ENCODE measurements around the gene ORMDL3.

The ORMDL3 gene
- 80.1 to 97.4 reads per million in 2 donors for total RNA-seq

- DNase-seq = peak; percentile 79 to 94 (median 86)
Observed at GRCh38 chr17:39927101-39927928, at the start of gene ORMDL3, which contains the start of gene LRRC3C. Gene ORMDL3 (minus strand): TSS chr17:39927601. CDS start chr17:39924203, 3,398 bp downstream. Gene LRRC3C (plus strand): TSS chr17:39927732. CDS start chr17:39941524, 13,792 bp downstream.

GRCh38 chr17:39975801-39976200, 48.4 kb upstream of the ORMDL3 start:
- DNase-seq = no peak

DNA sequence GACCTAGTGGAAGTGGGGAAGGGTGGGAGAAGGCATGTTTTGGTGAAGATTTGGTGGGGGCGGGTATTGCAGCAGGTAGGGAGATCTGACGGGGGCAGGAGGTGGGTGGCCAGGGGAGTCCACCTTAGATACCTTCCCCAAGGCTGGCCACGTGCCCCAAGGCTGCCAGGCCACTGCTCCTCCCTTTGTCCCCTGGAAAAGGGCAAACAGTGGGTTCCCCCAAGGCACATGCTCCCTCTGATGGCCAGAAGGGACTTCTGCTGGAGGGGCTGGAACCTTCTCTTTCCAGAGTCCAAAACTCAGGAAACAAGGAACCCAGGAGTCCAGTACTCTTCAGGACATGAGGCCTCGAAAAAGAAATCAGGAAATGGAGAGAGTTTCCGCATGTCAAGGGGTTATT, 47.0 kb upstream of the ORMDL3 start:
- DNase-seq = no peak

GRCh38 chr17:39973496-39973895, 46.1 kb upstream of the ORMDL3 start:
- no peak for DNase-seq

GRCh38 chr17:39972271-39972670, 44.9 kb upstream of the ORMDL3 start:
- no peak for DNase-seq

GRCh38 chr17:39971076-39971603, 43.7 kb upstream of the ORMDL3 start:
- no peak for DNase-seq

DNA sequence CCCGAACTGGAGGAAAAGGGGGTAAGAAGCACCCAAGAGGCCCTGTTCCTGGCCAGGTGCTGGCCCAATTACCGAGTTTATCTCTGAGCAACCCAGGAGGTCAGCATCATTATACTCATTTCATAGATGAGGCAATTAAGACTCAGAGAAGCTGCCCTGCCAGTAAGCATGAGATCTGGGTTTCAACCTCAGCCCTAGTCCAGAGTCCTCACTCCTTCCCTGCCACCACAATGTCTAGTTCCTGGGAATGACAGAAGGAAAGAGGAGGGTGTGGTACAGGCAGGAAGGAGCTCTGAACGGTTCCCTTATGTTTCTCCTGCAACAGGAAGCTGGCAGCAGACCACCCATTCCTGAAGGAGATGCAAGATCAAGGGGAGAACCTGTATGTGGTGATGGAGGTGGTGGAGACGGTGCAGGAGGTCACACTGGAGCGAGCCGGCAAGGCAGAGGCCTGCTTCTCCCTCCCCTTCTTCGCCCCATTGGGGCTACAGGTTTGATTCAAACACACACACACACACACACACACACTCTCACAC, 42.8 kb upstream of the ORMDL3 start:
- DNase-seq = no peak

GRCh38 chr17:39969375-39969774, 42.0 kb upstream of the ORMDL3 start:
- no peak for DNase-seq

- DNase-seq = no peak
Observed at GRCh38 chr17:39968761-39969160, 41.4 kb upstream of the ORMDL3 start.

GRCh38 chr17:39966771-39967170, 39.4 kb upstream of the ORMDL3 start:
- DNase-seq = no peak

DNA sequence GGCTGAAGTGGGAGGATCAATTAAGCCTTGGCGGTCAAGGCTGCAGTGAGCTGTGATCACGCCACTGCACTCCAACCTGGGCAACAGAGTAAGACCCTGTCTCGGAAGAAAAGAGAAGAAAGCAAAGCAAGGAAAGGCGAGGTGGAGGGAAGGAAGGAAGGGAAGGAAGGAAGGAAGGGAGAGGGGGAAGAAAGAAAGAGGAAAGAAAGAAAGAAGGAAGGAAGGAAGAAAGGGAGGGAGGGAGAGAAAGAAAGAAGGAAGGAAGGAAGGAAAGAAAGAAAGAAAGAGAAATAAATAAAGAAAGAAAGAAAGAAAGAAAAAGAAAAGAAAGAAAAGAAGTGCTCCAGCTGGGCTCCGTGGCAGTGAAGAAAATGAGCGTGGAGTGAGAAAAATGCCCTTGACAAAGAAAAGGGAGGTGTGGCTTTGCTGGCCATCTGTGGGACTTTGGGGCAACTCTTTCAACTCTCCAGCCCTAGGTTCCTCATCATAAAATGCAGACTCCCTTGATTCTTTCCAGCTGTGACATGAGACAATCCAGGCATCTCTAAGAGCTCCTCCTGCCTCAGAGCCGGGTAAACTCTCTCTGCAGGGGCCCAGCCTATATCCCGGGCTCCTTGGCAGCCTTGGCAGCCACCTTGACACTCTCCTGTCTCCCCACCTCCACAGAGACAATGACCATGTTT, 37.8 kb upstream of the ORMDL3 start:
- no peak for DNase-seq

- DNase-seq = peak in 1 of 5 experiments; percentile 35
Observed at GRCh38 chr17:39963829-39964228, 36.4 kb upstream of the ORMDL3 start.

DNA sequence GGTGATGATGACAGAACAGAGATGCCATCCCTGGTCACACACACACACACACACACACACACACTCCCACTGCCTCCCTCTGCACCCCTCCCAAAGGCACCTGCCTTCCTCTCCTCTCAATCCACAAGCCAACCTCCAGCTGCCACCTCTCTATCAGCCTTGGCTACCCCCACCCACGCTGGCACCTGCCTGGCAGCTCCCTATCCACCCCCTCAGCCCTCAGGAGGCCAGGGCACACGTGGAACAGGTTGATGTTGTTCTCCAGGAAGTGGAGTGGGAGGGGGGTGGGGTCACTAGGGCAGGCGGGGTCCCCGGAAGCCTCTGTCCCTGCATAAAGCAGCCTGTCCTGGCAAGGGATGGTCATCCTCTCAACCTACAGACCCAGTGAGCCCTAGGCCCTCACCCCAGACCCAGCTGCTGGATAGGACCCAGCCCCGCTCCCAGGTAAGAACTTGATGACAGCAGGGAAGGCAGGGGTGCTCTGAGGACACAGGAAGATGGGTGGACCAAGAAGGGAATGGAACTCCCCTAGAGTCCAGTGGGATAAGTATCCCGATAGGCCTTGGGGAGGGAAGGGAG, 35.3 kb upstream of the ORMDL3 start, which contains the start of gene GSDMA:
Gene GSDMA (plus strand): TSS at position 363 of the 579 bp plus-strand sequence. CDS start 2,684 bp downstream, outside the sequence.
- no peak for DNase-seq

GRCh38 chr17:39960524-39961041, 33.2 kb upstream of the ORMDL3 start:
- no peak for DNase-seq

DNA sequence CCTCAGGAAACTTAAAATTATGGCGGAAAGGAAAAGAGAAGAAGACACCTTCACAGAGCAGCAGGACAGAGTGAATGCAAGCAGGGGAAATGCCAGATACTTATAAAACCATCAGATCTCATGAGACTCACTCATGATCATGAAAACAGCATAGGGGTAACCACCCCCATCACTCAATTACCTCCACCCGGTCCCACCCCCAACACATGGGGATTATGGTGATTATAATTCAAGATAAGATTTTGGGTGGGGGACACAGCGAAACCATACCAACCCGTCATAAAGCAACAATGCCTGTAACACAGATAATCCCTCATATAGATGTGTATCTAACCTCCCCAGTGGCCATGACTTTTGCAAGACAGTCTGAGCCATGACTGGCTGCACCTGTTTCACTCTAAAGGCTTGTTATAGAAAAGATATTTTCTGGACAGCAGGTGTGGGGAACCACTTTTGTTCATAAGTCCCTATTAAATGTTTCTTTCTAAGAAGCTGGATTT, 28.4 kb upstream of the ORMDL3 start:
- DNase-seq = no peak

GRCh38 chr17:39954876-39955275, 27.5 kb upstream of the ORMDL3 start:
- DNase-seq = no peak

DNA sequence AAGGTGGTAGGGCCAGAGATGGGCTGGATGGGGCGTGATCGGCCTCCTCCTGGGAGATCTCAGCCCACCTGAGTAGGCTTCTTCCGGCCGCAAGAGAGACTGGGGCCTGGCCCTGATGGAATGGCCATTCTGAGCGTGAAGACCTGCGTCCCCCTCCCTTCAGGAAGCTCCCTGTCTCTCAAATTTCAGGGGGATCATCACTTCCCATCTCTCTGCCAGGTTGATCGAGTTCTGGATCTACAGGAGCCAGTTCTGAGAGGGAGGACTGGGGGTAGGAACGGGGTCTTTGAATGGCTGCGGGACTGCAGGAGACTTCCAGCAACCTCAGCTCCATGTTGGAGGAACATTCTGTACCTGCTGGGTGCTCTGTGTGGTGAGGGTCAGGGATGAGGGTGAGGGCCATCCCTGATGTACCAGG, 26.1 kb upstream of the ORMDL3 start:
- DNase-seq = no peak

DNA sequence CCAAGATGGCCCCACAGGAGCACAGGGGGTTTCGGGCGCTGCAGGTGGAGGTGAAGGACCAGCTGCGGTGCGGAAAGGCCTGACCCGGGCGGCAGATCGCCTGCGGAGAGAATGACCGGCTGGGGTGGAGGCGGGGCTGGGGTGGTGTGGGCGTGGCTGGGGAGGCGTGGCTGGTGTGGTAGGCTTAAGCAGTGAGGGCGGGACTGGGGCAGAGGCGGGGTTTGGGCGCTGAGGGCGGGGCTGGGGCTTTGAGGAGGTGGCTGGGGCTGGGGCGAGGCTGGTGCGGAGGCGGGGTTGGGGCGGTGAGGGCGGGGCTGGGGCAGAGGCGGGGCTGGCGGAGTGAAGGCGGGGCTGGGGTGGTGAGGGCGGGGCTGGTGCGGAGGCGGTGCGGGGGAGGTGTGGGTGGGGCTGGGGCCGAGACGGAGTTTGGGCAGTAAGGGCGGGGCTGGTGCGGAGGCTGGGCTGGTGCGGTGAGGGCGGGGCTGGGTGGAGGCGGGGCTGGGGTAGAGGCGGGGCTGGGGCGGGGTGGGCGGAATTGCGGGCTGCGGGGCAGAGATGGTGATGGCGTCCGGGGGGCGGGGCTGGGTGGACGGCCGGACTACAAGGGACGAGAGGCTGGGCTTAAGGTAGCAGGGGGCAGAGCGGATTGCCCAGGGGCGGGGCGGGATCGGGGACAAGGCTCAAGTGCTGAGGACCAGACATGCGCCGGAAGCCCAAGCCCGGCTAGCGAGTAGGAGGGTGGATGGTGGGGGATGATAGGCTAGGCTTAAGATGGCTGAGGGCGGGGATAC, 25.5 kb upstream of the ORMDL3 start:
- peak; percentile 83 to 98 (median 93) for DNase-seq

DNA sequence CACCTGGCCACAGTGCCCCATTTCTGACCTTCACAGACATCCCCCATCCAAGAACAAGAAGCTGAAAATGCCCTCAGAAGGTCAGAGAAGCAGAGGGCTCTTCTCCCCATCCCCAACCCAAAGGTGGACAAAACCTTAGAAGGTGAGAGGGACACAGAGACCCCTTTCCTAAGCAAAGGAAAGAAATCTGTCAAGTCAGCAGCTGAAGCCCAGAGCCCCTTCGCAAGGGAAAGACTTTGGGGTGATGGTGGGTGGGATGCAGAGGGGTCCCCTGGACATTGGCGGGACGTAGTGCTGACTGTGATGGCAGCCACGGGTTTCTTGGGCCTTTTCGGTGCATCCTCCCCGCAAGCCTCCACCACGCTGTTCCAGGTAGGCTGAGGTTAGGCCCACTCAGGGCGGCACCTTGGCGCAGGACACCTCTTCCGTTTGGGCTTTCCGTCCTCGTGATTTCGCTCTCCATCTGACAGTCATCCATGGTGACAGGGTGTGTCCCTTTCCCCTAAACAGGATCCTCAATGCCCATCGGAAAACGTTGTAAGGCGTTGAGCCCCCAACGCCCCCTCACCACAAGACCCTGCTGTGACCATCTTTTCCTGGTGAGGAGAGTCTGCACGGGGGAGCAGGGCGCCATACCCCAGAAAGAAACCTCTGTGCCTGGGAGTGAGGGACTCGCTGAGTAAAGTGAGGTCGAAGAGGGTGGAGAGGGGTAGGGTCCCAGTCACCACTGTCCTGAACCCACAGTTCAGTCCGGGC, 24.7 kb upstream of the ORMDL3 start:
- no peak for DNase-seq

- no peak for DNase-seq
Observed at GRCh38 chr17:39950871-39951348, 23.5 kb upstream of the ORMDL3 start.

- no peak for DNase-seq
Observed at GRCh38 chr17:39949028-39949427, 21.6 kb upstream of the ORMDL3 start.

Data from T-helper 2 cell (primary cell).